Duodenal mucosa (tissue), 2 donors: ENCODE results near the gene DPRX.

Experiments used
- H3K27ac ChIP-seq: one replicate; pipeline ENCODE4 v1.7.0; 2013; ENCODE audit warnings: low read depth, low read length
- H3K27me3 ChIP-seq, 2 donors: one replicate each; pipeline ENCODE4 v1.7.0; 2013; ENCODE audit warnings: low read length in 2 of 2, control low read depth in 1 of 2; ENCODE audit not compliant: insufficient read depth in 2 of 2, control insufficient read depth in 1 of 2
- H3K36me3 ChIP-seq, 2 donors: one replicate each; pipeline ENCODE4 v1.7.0; 2013; ENCODE audit warnings: low read length in 2 of 2, control low read depth in 1 of 2; ENCODE audit not compliant: insufficient read depth in 2 of 2, control insufficient read depth in 1 of 2
- H3K4me1 ChIP-seq, 2 donors: one replicate each; pipeline ENCODE4 v1.7.0; 2013; ENCODE audit warnings: low read length in 2 of 2, control low read depth in 1 of 2; ENCODE audit not compliant: insufficient read depth in 2 of 2, control insufficient read depth in 1 of 2
- H3K4me3 ChIP-seq, 2 donors: one replicate each; pipeline ENCODE4 v1.7.0; 2013; ENCODE audit warnings: low read length in 2 of 2, low read depth in 1 of 2
- H3K9ac ChIP-seq, 2 donors: one replicate each; pipeline ENCODE4 v1.7.0; 2013; ENCODE audit warnings: low read length in 2 of 2, low read depth in 1 of 2
- H3K9me3 ChIP-seq, 2 donors: one replicate each; pipeline ENCODE4 v1.7.0; 2013; ENCODE audit warnings: low read length in 2 of 2, control low read depth in 1 of 2; ENCODE audit not compliant: control insufficient read depth in 1 of 2

Gene DPRX

GRCh38 chr19:53608381-53608780 lies 23.4 kb upstream of the DPRX start:
- no peaks in the 10 kb centered on the region for H3K36me3 ChIP-seq
- H3K27me3 ChIP-seq = no peaks in the 10 kb centered on the region
- no peaks in the 10 kb centered on the region for H3K4me1 ChIP-seq
- H3K9ac ChIP-seq = no peak overlapping the region
- no peak overlapping the region for H3K4me3 ChIP-seq
- no peak overlapping the region for H3K27ac ChIP-seq
- peaks cover 0 to 6% of the 10 kb centered on the region in 2 donors for H3K9me3 ChIP-seq

- Histone ChIP-seq H3K27me3 (no peaks in the 10 kb centered on the region), H3K4me1 (no peaks in the 10 kb centered on the region), H3K9me3 (no peaks in the 10 kb centered on the region), H3K9ac (no peak overlapping the region), H3K27ac (no peak overlapping the region), H3K4me3 (no peak overlapping the region), H3K36me3 (no peaks in the 10 kb centered on the region)
These were observed 18.9 kb upstream of the DPRX start for GRCh38 chr19:53612762-53613526.

GRCh38 chr19:53621885-53622740 lies 9.7 kb upstream of the DPRX start:
- H3K4me1 ChIP-seq = no peaks in the 10 kb centered on the region

GRCh38 chr19:53624771-53625545 lies 6.8 kb upstream of the DPRX start:
- H3K27ac ChIP-seq = no peak overlapping the region
- H3K9ac ChIP-seq = no peak overlapping the region
- no peak overlapping the region for H3K4me3 ChIP-seq
- H3K9me3 ChIP-seq = peaks cover 7 to 12% of the 10 kb centered on the region in 2 donors
- no peaks in the 10 kb centered on the region for H3K36me3 ChIP-seq
- no peaks in the 10 kb centered on the region for H3K27me3 ChIP-seq
- no peaks in the 10 kb centered on the region for H3K4me1 ChIP-seq

More at GRCh38 chr19:53621885-53622740, 9.7 kb upstream of the DPRX start:
- Histone ChIP-seq H3K27me3 (no peaks in the 10 kb centered on the region), H3K4me3 (no peak overlapping the region), H3K9me3 (peaks cover 7 to 12% of the 10 kb centered on the region in 2 donors), H3K9ac (no peak overlapping the region), H3K36me3 (no peaks in the 10 kb centered on the region), H3K27ac (no peak overlapping the region)

- Histone ChIP-seq H3K27ac (no peak overlapping the region), H3K36me3 (no peaks in the 10 kb centered on the region), H3K27me3 (no peaks in the 10 kb centered on the region), H3K9ac (no peak overlapping the region), H3K4me3 (no peak overlapping the region), H3K9me3 (peaks cover 10 to 11% of the 10 kb centered on the region in 2 donors), H3K4me1 (no peaks in the 10 kb centered on the region)
These were observed 5.3 kb upstream of the DPRX start for GRCh38 chr19:53626486-53626885.

- Histone ChIP-seq H3K4me3 (no peak overlapping the region), H3K27ac (no peak overlapping the region), H3K36me3 (no peaks in the 10 kb centered on the region), H3K9ac (no peak overlapping the region), H3K9me3 (peaks cover 6 to 8% of the 10 kb centered on the region in 2 donors), H3K4me1 (no peaks in the 10 kb centered on the region), H3K27me3 (no peaks in the 10 kb centered on the region)
These were observed 4.8 kb upstream of the DPRX start for GRCh38 chr19:53626976-53627375.

GRCh38 chr19:53634768-53635167 lies 3.0 kb downstream of the DPRX start:
- Histone ChIP-seq H3K4me1 (no peaks in the 10 kb centered on the region), H3K9ac (no peak overlapping the region), H3K27me3 (no peaks in the 10 kb centered on the region), H3K4me3 (no peak overlapping the region), H3K9me3 (peaks cover 14 to 19% of the 10 kb centered on the region in 2 donors), H3K36me3 (no peaks in the 10 kb centered on the region), H3K27ac (no peak overlapping the region)

GRCh38 chr19:53639471-53639870 lies 7.7 kb downstream of the DPRX start:
- Histone ChIP-seq H3K36me3 (no peaks in the 10 kb centered on the region), H3K27me3 (no peaks in the 10 kb centered on the region), H3K4me1 (no peaks in the 10 kb centered on the region), H3K9me3 (peaks cover 12 to 13% of the 10 kb centered on the region in 2 donors), H3K4me3 (no peak overlapping the region), H3K27ac (no peak overlapping the region), H3K9ac (no peak overlapping the region)

- no peak overlapping the region for H3K9ac ChIP-seq
- H3K4me1 ChIP-seq = no peaks in the 10 kb centered on the region
- H3K36me3 ChIP-seq = no peaks in the 10 kb centered on the region
- no peaks in the 10 kb centered on the region for H3K27me3 ChIP-seq
- peaks cover 2 to 9% of the 10 kb centered on the region in 2 donors for H3K9me3 ChIP-seq
- H3K4me3 ChIP-seq = no peak overlapping the region
- no peak overlapping the region for H3K27ac ChIP-seq
These were observed 10.7 kb downstream of the DPRX start for GRCh38 chr19:53642381-53643099.
